Left ventricle myocardium inferior (tissue), 1 donor: ENCODE measurements around the gene RFTN1. TPM values are rescaled to one million over a fixed set of nuclear protein-coding genes. Genes with fewer than 3 reads are reported as not detected.

Source experiments
- DNase-seq: peaks from one replicate; pipeline ENCODE4 v3.0.0-alpha.2; 2020
- H3K27ac ChIP-seq: fragments of 200-600 bp; replicated peaks from 2 replicates; pipeline ENCODE4 v1.8.0; 2021
- H3K27me3 ChIP-seq: fragments of 200-600 bp; 2 replicates; pipeline ENCODE4 v1.8.0; 2021; ENCODE audit warnings: low read depth
- H3K36me3 ChIP-seq: fragments of 200-600 bp; 2 replicates; pipeline ENCODE4 v1.8.0; 2021
- H3K4me1 ChIP-seq: fragments of 200-600 bp; 2 replicates; pipeline ENCODE4 v1.8.0; 2021
- H3K4me3 ChIP-seq: fragments of 200-600 bp; 2 replicates; pipeline ENCODE4 v1.8.0; 2021; ENCODE audit warnings: mild to moderate bottlenecking, moderate library complexity
- H3K9me3 ChIP-seq: fragments of 200-600 bp; replicated peaks from 2 replicates; pipeline ENCODE4 v1.8.0; 2021
- CTCF ChIP-seq: fragments of 200-600 bp; IDR thresholded peaks from 2 replicates; pipeline ENCODE4 v1.8.0; 2021; ENCODE audit warnings: antibody characterized with exemption, mild to moderate bottlenecking, borderline replicate concordance
- intact Hi-C: fragments of 100-400 bp; cut with micrococcal nuclease; formaldehyde crosslinking; loops from one replicate; pipeline ENCODE4 v1.11.0; 2022
- total RNA-seq: library from RNA; stranded (reverse); fragmentation: NEBNext Ultra II Directional; extraction: Animal tissue kit (Norgen Biotek cat#: 25700); gene quantifications from one replicate; pipeline ENCODE4 v1.2.1, GENCODE V29; 2021
- donor health status: DM: no; HTN: yes; CAD: no; lungs with severe emphysema.

Gene RFTN1
- total RNA-seq, 1 donor from 2014 or later, result 22.9 TPM

GRCh38 chr3:16524196-16524595 lies 10.7 kb upstream of the RFTN1 start:
- Histone ChIP-seq H3K27ac (no peak overlapping the region), H3K36me3 (no peaks in the 10 kb centered on the region), H3K27me3 (no peaks in the 10 kb centered on the region), H3K4me1 (peaks cover 20% of the 10 kb centered on the region), H3K9me3 (peaks cover 10% of the 10 kb centered on the region), H3K4me3 (no peak overlapping the region)
- no peak for TF ChIP-seq CTCF
- no peak for DNase-seq
- intact Hi-C loops, result no loop called here

- DNase-seq, result no peak
- Histone ChIP-seq H3K36me3 (no peaks in the 10 kb centered on the region), H3K9me3 (peaks cover 10% of the 10 kb centered on the region), H3K4me1 (peaks cover 16% of the 10 kb centered on the region), H3K4me3 (no peak overlapping the region), H3K27me3 (no peaks in the 10 kb centered on the region), H3K27ac (no peak overlapping the region)
- intact Hi-C loops, result no loop called here
- TF ChIP-seq CTCF, result no peak
Measured at GRCh38 chr3:16523778-16524177, 10.3 kb upstream of the RFTN1 start.

DNA sequence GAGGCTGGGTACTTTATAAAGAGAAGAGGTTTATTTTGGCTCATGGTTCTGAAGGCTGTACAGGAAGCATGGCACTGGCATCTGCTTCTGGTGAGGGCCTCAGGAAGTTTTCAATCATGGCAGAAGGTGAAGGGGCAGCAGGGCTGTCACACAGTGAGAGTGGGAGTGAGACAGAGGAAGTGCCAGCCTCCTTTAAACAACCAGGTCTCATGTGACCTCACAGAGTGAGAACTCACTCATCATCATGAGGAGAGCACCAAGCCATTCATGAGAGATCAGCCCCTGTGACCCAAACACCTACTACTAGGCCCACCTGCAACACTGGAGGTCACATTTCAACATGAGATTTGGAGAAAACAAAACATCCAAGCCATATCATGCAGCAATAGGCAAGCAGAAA lies 9.3 kb upstream of the RFTN1 start:
- intact Hi-C loops, result no loop called here
- H3K27ac ChIP-seq, result no peak overlapping the region
- no peaks in the 10 kb centered on the region for H3K36me3 ChIP-seq
- no peak overlapping the region for H3K4me3 ChIP-seq
- TF ChIP-seq CTCF, result no peak
- no peak for DNase-seq
- no peaks in the 10 kb centered on the region for H3K27me3 ChIP-seq
- peaks cover 12% of the 10 kb centered on the region for H3K4me1 ChIP-seq
- H3K9me3 ChIP-seq, result peaks cover 10% of the 10 kb centered on the region

DNA sequence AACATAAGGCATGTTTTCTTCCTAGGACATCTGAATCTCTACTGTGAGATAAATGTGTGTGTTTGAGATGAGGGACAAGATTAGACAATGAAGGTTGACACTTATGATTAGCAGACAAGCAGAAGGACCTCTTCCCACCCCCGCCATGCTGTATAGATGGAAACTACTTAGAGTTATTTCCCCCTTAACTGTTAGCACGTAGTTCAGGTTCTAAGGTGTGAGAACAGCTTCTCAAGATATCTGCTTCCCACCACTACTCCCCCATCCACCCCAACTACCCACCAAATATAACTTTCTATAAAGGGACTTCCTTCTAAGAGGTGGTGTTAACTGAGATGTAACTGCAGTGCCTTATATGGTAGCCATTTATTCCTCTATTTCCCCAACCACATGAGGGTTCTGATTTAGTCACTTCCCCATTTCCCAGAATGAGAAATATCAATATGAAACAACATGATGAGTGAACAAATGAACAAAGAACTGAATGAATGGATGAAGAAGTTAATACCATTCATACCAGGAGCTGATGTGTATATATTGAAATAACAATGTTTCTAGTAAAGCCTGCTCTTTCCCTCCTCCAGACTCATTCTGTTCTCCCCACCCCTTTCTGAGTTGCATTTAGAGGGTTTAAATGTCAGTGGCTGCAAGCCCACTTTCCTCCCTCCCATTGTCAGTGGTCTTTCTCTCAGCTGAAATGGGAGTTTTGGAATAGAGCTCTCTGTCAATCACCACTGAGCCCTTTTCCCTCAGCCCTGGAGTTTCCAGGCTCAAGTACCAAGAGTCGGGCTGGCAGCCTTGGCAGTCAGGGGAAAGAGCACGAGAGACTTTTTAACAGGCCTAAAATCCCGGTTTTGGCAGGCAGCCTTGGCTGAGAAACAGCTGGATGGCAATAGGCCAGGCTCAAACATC lies 7.7 kb upstream of the RFTN1 start:
- DNase-seq, result no peak

GRCh38 chr3:16520241-16520969 lies 6.9 kb upstream of the RFTN1 start:
- intact Hi-C loops, result no loop called here
- H3K4me1 ChIP-seq, result peaks cover 33% of the 10 kb centered on the region
- no peak for DNase-seq
- peaks cover 10% of the 10 kb centered on the region for H3K9me3 ChIP-seq
- no peak overlapping the region for H3K27ac ChIP-seq
- H3K27me3 ChIP-seq, result no peaks in the 10 kb centered on the region
- no peak overlapping the region for H3K4me3 ChIP-seq
- no peak for TF ChIP-seq CTCF
- no peaks in the 10 kb centered on the region for H3K36me3 ChIP-seq

More for the DNA sequence above, 7.7 kb upstream of the RFTN1 start:
- peaks cover 10% of the 10 kb centered on the region for H3K9me3 ChIP-seq
- no peak for TF ChIP-seq CTCF
- H3K4me3 ChIP-seq, result no peak overlapping the region
- H3K27me3 ChIP-seq, result no peaks in the 10 kb centered on the region
- H3K4me1 ChIP-seq, result peaks cover 25% of the 10 kb centered on the region
- no peak overlapping the region for H3K27ac ChIP-seq
- intact Hi-C loops, result no loop called here
- no peaks in the 10 kb centered on the region for H3K36me3 ChIP-seq
